ENCODE results near the gene TMTC4.
"Not testable (repeated sequence)": the region's sequence is repeated elsewhere in the genome, so short reads cannot be mapped to it uniquely, and the experiment has no call there.

Gene TMTC4

GRCh38 chr13:100674572-100674871 lies at the start of gene TMTC4:
Gene TMTC4 (minus strand): TSS chr13:100674795. CDS start chr13:100670362, 4,433 bp downstream.
- Histone ChIP-seq H3K9me3 (ENCODE audit: control insufficient read depth in 2 of 2, low read length in 2 of 2) (no peaks in the 10 kb centered on the region), H3K4me1 (ENCODE audit: control insufficient read depth in 2 of 2, insufficient read depth in 2 of 2, low read length in 2 of 2) (peaks cover 13% of the 10 kb centered on the region in 2 donors), H3K36me3 (ENCODE audit: control insufficient read depth in 2 of 2, insufficient read depth in 2 of 2, low read length in 2 of 2) (peaks cover 0 to 3% of the 10 kb centered on the region in 2 donors), H3K9ac (ENCODE audit: low read depth in 1 of 2, low read length in 2 of 2) (peak within 1 kb of the TSS; percentile 74 to 80), H3K27me3 (ENCODE audit: control insufficient read depth in 2 of 2, insufficient read depth in 2 of 2, low read length in 2 of 2) (no peaks in the 10 kb centered on the region), H3K4me3 (ENCODE audit: low read length in 2 of 2) (peak within 1 kb of the TSS; percentile 77 to 88), H3K27ac (ENCODE audit: low read depth in 2 of 2, low read length in 2 of 2) (peak within 1 kb of the TSS; percentile 55 to 79)

GRCh38 chr13:100722517-100722916 lies 47.9 kb upstream of the TMTC4 start:
- Histone ChIP-seq H3K4me3 (ENCODE audit: low read length in 2 of 2) (no peak overlapping the region), H3K4me1 (ENCODE audit: control insufficient read depth in 2 of 2, insufficient read depth in 2 of 2, low read length in 2 of 2) (no peaks in the 10 kb centered on the region), H3K9ac (ENCODE audit: low read depth in 1 of 2, low read length in 2 of 2) (no peak overlapping the region), H3K27ac (ENCODE audit: low read depth in 2 of 2, low read length in 2 of 2) (no peak overlapping the region), H3K27me3 (ENCODE audit: control insufficient read depth in 2 of 2, insufficient read depth in 2 of 2, low read length in 2 of 2) (no peaks in the 10 kb centered on the region), H3K36me3 (ENCODE audit: control insufficient read depth in 2 of 2, insufficient read depth in 2 of 2, low read length in 2 of 2) (no peaks in the 10 kb centered on the region), H3K9me3 (ENCODE audit: control insufficient read depth in 2 of 2, low read length in 2 of 2) (no peaks in the 10 kb centered on the region)

- no peaks in the 10 kb centered on the region for H3K9me3 ChIP-seq (ENCODE audit: control insufficient read depth in 2 of 2, low read length in 2 of 2)
- H3K9ac ChIP-seq (ENCODE audit: low read depth in 1 of 2, low read length in 2 of 2) = no peak overlapping the region
- no peak overlapping the region for H3K27ac ChIP-seq (ENCODE audit: low read depth in 2 of 2, low read length in 2 of 2)
- no peak overlapping the region for H3K4me3 ChIP-seq (ENCODE audit: low read length in 2 of 2)
- no peaks in the 10 kb centered on the region for H3K27me3 ChIP-seq (ENCODE audit: control insufficient read depth in 2 of 2, insufficient read depth in 2 of 2, low read length in 2 of 2)
- no peaks in the 10 kb centered on the region for H3K4me1 ChIP-seq (ENCODE audit: control insufficient read depth in 2 of 2, insufficient read depth in 2 of 2, low read length in 2 of 2)
- no peaks in the 10 kb centered on the region for H3K36me3 ChIP-seq (ENCODE audit: control insufficient read depth in 2 of 2, insufficient read depth in 2 of 2, low read length in 2 of 2)
These were observed 47.4 kb upstream of the TMTC4 start for GRCh38 chr13:100721885-100722512.

DNA sequence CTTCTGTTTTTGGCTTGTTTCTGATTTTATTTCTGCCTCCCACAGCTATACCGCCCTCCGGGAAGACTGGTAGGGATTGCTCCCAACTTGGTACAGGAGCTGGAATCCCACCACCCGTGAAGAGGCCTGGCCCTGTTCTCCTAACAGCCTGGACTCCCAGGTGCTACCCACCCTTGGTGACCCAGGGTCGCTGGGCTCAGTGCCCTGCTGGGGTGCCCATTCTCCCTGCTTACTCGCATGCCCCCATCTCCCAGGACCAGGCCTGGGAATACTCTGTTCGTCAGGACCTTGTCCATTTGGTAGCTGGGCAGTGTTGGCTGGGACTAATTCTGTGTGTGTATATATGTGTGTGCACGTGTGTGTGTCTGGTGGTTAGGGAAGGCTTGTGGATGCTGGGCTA lies 41.0 kb upstream of the TMTC4 start:
- Histone ChIP-seq H3K4me1 (ENCODE audit: control insufficient read depth in 2 of 2, insufficient read depth in 2 of 2, low read length in 2 of 2) (no peaks in the 10 kb centered on the region), H3K9ac (ENCODE audit: low read depth in 1 of 2, low read length in 2 of 2) (no peak overlapping the region), H3K4me3 (ENCODE audit: low read length in 2 of 2) (no peak overlapping the region), H3K27me3 (ENCODE audit: control insufficient read depth in 2 of 2, insufficient read depth in 2 of 2, low read length in 2 of 2) (no peaks in the 10 kb centered on the region), H3K9me3 (ENCODE audit: control insufficient read depth in 2 of 2, low read length in 2 of 2) (no peaks in the 10 kb centered on the region), H3K27ac (ENCODE audit: low read depth in 2 of 2, low read length in 2 of 2) (no peak overlapping the region), H3K36me3 (ENCODE audit: control insufficient read depth in 2 of 2, insufficient read depth in 2 of 2, low read length in 2 of 2) (no peaks in the 10 kb centered on the region)

GRCh38 chr13:100714478-100714877 lies 39.9 kb upstream of the TMTC4 start:
- no peak overlapping the region for H3K27ac ChIP-seq (ENCODE audit: low read depth in 2 of 2, low read length in 2 of 2)
- no peak overlapping the region for H3K4me3 ChIP-seq (ENCODE audit: low read length in 2 of 2)
- H3K9ac ChIP-seq (ENCODE audit: low read depth in 1 of 2, low read length in 2 of 2) = no peak overlapping the region
- no peaks in the 10 kb centered on the region for H3K9me3 ChIP-seq (ENCODE audit: control insufficient read depth in 2 of 2, low read length in 2 of 2)
- H3K4me1 ChIP-seq (ENCODE audit: control insufficient read depth in 2 of 2, insufficient read depth in 2 of 2, low read length in 2 of 2) = no peaks in the 10 kb centered on the region
- no peaks in the 10 kb centered on the region for H3K36me3 ChIP-seq (ENCODE audit: control insufficient read depth in 2 of 2, insufficient read depth in 2 of 2, low read length in 2 of 2)
- no peaks in the 10 kb centered on the region for H3K27me3 ChIP-seq (ENCODE audit: control insufficient read depth in 2 of 2, insufficient read depth in 2 of 2, low read length in 2 of 2)

DNA sequence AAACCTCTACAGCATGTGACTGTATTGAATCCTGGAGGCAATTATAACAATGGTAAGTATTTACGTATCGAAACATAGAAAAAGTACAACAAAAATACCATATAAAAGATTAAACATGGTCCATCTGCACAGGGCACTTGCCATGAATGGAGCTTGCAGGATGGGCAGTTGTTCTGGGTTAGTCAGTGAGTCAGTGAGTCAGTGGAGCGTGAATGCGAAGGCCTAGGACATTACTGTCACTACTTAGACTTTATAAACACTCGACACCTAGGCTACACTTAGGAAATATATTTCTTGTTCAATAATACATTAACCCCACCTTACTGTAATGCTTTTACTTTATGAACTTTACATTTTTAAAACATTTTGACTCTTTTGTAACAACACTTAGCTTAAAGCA lies 35.6 kb upstream of the TMTC4 start:
- Histone ChIP-seq H3K27me3 (ENCODE audit: control insufficient read depth in 2 of 2, insufficient read depth in 2 of 2, low read length in 2 of 2) (no peaks in the 10 kb centered on the region), H3K4me3 (ENCODE audit: low read length in 2 of 2) (no peak overlapping the region), H3K9me3 (ENCODE audit: control insufficient read depth in 2 of 2, low read length in 2 of 2) (no peaks in the 10 kb centered on the region), H3K4me1 (ENCODE audit: control insufficient read depth in 2 of 2, insufficient read depth in 2 of 2, low read length in 2 of 2) (no peaks in the 10 kb centered on the region), H3K27ac (ENCODE audit: low read depth in 2 of 2, low read length in 2 of 2) (no peak overlapping the region), H3K9ac (ENCODE audit: low read depth in 1 of 2, low read length in 2 of 2) (no peak overlapping the region), H3K36me3 (ENCODE audit: control insufficient read depth in 2 of 2, insufficient read depth in 2 of 2, low read length in 2 of 2) (no peaks in the 10 kb centered on the region)

- Histone ChIP-seq H3K9me3 (ENCODE audit: control insufficient read depth in 2 of 2, low read length in 2 of 2) (no peaks in the 10 kb centered on the region), H3K4me1 (ENCODE audit: control insufficient read depth in 2 of 2, insufficient read depth in 2 of 2, low read length in 2 of 2) (no peaks in the 10 kb centered on the region), H3K27me3 (ENCODE audit: control insufficient read depth in 2 of 2, insufficient read depth in 2 of 2, low read length in 2 of 2) (no peaks in the 10 kb centered on the region), H3K9ac (ENCODE audit: low read depth in 1 of 2, low read length in 2 of 2) (no peak overlapping the region), H3K36me3 (ENCODE audit: control insufficient read depth in 2 of 2, insufficient read depth in 2 of 2, low read length in 2 of 2) (no peaks in the 10 kb centered on the region), H3K4me3 (ENCODE audit: low read length in 2 of 2) (no peak overlapping the region), H3K27ac (ENCODE audit: low read depth in 2 of 2, low read length in 2 of 2) (no peak overlapping the region)
These were observed 33.5 kb upstream of the TMTC4 start for GRCh38 chr13:100707818-100708740.

DNA sequence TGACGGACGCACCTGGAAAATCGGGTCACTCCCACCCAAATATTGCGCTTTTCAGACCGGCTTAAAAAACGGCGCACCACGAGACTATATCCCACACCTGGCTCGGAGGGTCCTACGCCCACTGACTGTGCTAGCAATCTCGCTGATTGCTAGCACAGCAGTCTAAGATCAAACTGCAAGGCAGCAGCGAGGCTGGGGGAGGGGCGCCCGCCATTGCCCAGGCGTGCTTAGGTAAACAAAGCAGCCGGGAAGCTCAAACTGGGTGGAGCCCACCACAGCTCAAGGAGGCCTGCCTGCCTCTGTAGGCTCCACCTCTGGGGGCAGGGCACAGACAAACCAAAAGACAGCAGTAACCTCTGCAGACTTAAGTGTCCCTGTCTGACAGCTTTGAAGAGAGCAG lies 23.7 kb upstream of the TMTC4 start:
- H3K27me3 ChIP-seq (ENCODE audit: control insufficient read depth in 2 of 2, insufficient read depth in 2 of 2, low read length in 2 of 2); H3K4me3 ChIP-seq (ENCODE audit: low read length in 2 of 2); H3K9me3 ChIP-seq (ENCODE audit: control insufficient read depth in 2 of 2, low read length in 2 of 2); H3K36me3 ChIP-seq (ENCODE audit: control insufficient read depth in 2 of 2, insufficient read depth in 2 of 2, low read length in 2 of 2); H3K4me1 ChIP-seq (ENCODE audit: control insufficient read depth in 2 of 2, insufficient read depth in 2 of 2, low read length in 2 of 2); H3K9ac ChIP-seq (ENCODE audit: low read depth in 1 of 2, low read length in 2 of 2); H3K27ac ChIP-seq (ENCODE audit: low read depth in 2 of 2, low read length in 2 of 2): not testable (repeated sequence)

- no peaks in the 10 kb centered on the region for H3K36me3 ChIP-seq (ENCODE audit: control insufficient read depth in 2 of 2, insufficient read depth in 2 of 2, low read length in 2 of 2)
These were observed 20.8 kb upstream of the TMTC4 start for GRCh38 chr13:100695509-100695773.

DNA sequence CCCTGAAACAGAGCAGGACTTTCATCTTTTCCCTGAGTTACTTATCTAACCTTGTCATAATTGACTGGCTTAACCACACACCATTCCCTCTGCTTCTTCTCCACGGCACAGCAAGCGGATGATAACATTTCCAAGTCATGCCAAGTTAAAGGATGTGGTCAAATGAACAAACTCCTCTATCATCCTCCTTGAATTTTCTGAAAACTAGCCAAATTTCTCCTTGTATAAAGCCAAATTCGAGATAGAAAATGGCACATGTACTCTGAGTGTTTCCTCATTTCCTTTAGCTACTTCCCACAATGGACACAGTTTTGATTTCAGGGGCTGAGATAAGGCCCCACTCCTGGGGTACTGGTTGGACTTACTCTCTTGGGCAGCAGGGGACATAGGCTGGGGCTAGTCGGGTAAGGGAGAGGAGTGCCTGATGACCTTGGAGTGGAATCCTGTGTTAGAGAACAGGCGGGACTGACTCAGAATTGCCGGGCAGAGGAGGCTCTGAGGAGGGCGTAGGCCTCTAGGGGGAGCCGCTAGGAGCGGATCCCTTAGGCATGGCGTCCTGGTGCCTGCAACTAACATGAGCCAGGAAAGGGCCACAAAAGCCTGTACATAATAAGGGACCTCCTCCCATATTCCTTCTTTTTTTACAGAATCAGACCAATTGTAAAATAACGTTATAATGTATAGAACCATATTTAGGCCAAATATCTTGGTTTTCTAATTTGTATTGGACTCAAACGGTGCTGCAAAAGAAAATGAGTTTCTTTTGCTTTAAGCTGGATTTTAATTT lies 20.3 kb upstream of the TMTC4 start:
- Histone ChIP-seq H3K4me3 (ENCODE audit: low read length in 2 of 2) (no peak overlapping the region), H3K36me3 (ENCODE audit: control insufficient read depth in 2 of 2, insufficient read depth in 2 of 2, low read length in 2 of 2) (no peaks in the 10 kb centered on the region), H3K27me3 (ENCODE audit: control insufficient read depth in 2 of 2, insufficient read depth in 2 of 2, low read length in 2 of 2) (no peaks in the 10 kb centered on the region), H3K9ac (ENCODE audit: low read depth in 1 of 2, low read length in 2 of 2) (no peak overlapping the region), H3K27ac (ENCODE audit: low read depth in 2 of 2, low read length in 2 of 2) (no peak overlapping the region), H3K9me3 (ENCODE audit: control insufficient read depth in 2 of 2, low read length in 2 of 2) (no peaks in the 10 kb centered on the region), H3K4me1 (ENCODE audit: control insufficient read depth in 2 of 2, insufficient read depth in 2 of 2, low read length in 2 of 2) (no peaks in the 10 kb centered on the region)

More at GRCh38 chr13:100695509-100695773, 20.8 kb upstream of the TMTC4 start:
- H3K27ac ChIP-seq (ENCODE audit: low read depth in 2 of 2, low read length in 2 of 2) = no peak overlapping the region
- no peaks in the 10 kb centered on the region for H3K4me1 ChIP-seq (ENCODE audit: control insufficient read depth in 2 of 2, insufficient read depth in 2 of 2, low read length in 2 of 2)
- no peaks in the 10 kb centered on the region for H3K9me3 ChIP-seq (ENCODE audit: control insufficient read depth in 2 of 2, low read length in 2 of 2)
- no peak overlapping the region for H3K4me3 ChIP-seq (ENCODE audit: low read length in 2 of 2)
- no peak overlapping the region for H3K9ac ChIP-seq (ENCODE audit: low read depth in 1 of 2, low read length in 2 of 2)
- no peaks in the 10 kb centered on the region for H3K27me3 ChIP-seq (ENCODE audit: control insufficient read depth in 2 of 2, insufficient read depth in 2 of 2, low read length in 2 of 2)

Data from mucosa of rectum (tissue), 2 donors.